MCF 10A (cell line): Measurements from ENCODE around the gene AUTS2. TPM values are rescaled to one million over a fixed set of nuclear protein-coding genes. Genes with fewer than 3 reads are reported as not detected.

Experiments used
- BruUV-seq: library from RNA; stranded (reverse); fragments of 400-500 nt; replicated peaks from 2 replicates; lab custom pipeline; 2021; lab: Mats Ljungman, UMichigan
- CTCF ChIA-PET: fragments of 300-600 bp; sonication (Branson Sonifier 250); formaldehyde crosslinking; extraction: SDS; loops from one replicate; lab custom pipeline; 2021; ENCODE audit warnings: antibody characterized with exemption, inconsistent platforms; lab: Yijun Ruan, JAX
- POLR2A ChIA-PET: fragments of 300-600, 350-650 bp; sonication (Branson Sonifier 250); formaldehyde crosslinking; extraction: SDS; loops from one replicate; lab custom pipeline; 2020; ENCODE audit warnings: antibody characterized with exemption, inconsistent platforms; lab: Yijun Ruan, JAX
- DNase-seq: peaks from one replicate; pipeline ENCODE4 v3.0.0-alpha.2; 2018; ENCODE audit not compliant: unreplicated experiment
- H3K27ac Mint-ChIP-seq: one replicate; pipeline ENCODE4 v1.8.0; 2022; ENCODE audit warnings: mild to moderate bottlenecking, low read depth, mixed read lengths; ENCODE audit not compliant: unreplicated experiment
- H3K27me3 Mint-ChIP-seq: one replicate; pipeline ENCODE4 v1.8.0; 2022; ENCODE audit warnings: mixed read lengths; ENCODE audit not compliant: insufficient read depth, unreplicated experiment
- H3K36me3 Mint-ChIP-seq: one replicate; pipeline ENCODE4 v1.8.0; 2022; ENCODE audit warnings: mild to moderate bottlenecking, moderate library complexity, mixed read lengths; ENCODE audit not compliant: insufficient read depth, unreplicated experiment
- H3K4me1 Mint-ChIP-seq: one replicate; pipeline ENCODE4 v1.8.0; 2022; ENCODE audit warnings: mixed read lengths; ENCODE audit not compliant: insufficient read depth, unreplicated experiment
- H3K4me3 Mint-ChIP-seq: one replicate; pipeline ENCODE4 v1.8.0; 2022; ENCODE audit warnings: mild to moderate bottlenecking, moderate library complexity, mixed read lengths; ENCODE audit not compliant: unreplicated experiment
- H3K9me3 Mint-ChIP-seq: one replicate; pipeline ENCODE4 v1.8.0; 2022; ENCODE audit warnings: mixed read lengths; ENCODE audit not compliant: unreplicated experiment
- intact Hi-C: fragments of 100-400 bp; cut with micrococcal nuclease; formaldehyde crosslinking; loops from 2 replicates; pipeline ENCODE4 v1.14.1; 2022
- total RNA-seq: library from RNA; stranded (reverse); gene quantifications from 2 replicates; pipeline ENCODE4 v1.2.3, GENCODE V29; 2022
- TF ChIP-seq, protein P1 (sequence below): fragments of 200-600 bp; IDR thresholded peaks from one replicate; pipeline ENCODE4 v1.8.0; 2022; ENCODE audit warnings: antibody characterized with exemption, mild to moderate bottlenecking; ENCODE audit not compliant: unreplicated experiment

AUTS2 gene
- total RNA-seq, 1 experiment from 2014 or later: 1.3 TPM

DNA sequence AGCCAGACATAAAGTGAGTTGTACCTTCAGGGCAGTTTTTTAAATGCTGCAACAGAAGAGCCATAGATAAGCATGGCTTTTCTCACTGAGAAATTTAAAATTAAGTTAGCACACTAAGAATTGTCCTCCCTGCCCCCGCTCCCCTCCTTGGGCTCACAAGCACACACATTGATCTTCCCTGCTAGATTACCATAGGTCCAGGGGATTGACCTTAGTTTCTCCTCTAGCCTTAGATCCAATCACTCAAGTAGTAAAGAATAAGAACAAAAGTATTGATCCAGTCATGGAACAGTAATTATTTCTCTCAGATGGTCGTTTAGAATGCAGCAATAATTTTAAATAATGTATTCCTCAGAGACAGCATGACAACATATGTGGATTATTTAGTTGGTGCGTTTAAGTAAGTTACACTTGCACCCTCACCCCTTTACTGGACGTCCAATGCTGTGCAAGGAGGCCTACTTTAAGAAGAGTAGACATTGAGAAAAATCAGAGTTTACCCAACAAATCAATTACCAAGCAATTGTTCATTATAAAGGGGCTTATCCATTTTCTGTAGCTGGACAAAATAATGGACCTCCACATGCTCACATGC is 850.1 kb downstream of the AUTS2 start:
- TF ChIP-seq, protein P1, sequence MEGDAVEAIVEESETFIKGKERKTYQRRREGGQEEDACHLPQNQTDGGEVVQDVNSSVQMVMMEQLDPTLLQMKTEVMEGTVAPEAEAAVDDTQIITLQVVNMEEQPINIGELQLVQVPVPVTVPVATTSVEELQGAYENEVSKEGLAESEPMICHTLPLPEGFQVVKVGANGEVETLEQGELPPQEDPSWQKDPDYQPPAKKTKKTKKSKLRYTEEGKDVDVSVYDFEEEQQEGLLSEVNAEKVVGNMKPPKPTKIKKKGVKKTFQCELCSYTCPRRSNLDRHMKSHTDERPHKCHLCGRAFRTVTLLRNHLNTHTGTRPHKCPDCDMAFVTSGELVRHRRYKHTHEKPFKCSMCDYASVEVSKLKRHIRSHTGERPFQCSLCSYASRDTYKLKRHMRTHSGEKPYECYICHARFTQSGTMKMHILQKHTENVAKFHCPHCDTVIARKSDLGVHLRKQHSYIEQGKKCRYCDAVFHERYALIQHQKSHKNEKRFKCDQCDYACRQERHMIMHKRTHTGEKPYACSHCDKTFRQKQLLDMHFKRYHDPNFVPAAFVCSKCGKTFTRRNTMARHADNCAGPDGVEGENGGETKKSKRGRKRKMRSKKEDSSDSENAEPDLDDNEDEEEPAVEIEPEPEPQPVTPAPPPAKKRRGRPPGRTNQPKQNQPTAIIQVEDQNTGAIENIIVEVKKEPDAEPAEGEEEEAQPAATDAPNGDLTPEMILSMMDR: no peak
- Mint-ChIP-seq H3K27me3 (no peaks in the 10 kb centered on the region), H3K9me3 (peaks cover 27% of the 10 kb centered on the region), H3K36me3 (no peaks in the 10 kb centered on the region), H3K27ac (no peak overlapping the region), H3K4me1 (no peaks in the 10 kb centered on the region), H3K4me3 (no peak overlapping the region)
- POLR2A ChIA-PET: no interaction called here
- no TSS peak for BruUV-seq
- CTCF ChIA-PET: interaction anchor here (0.6 kb wide), 1 partner anchor 332 kb away, joined by 3 read pairs; no protein-coding TSS in a partner anchor
- intact Hi-C loops: no loop called here
- DNase-seq: no peak

DNA sequence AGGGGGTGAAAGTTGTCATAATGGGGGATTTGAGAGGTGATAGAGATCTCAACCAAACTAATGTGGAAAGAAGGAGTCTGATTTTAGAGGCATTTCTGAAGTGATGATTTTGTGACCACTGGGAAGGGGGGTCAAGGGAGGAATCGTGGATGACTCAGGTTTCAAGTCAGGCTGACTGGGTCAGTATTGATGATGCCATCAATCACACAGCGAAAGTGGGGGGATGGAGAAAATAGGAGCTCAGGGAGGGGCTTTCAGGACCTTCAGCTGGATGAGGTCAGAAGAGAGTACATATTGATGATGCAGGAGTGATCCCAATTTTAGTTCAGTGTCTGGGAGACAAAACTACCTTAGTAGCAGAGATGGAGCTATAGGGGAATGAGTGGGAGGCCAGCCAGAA is 852.5 kb downstream of the AUTS2 start:
- POLR2A ChIA-PET: no interaction called here
- no peaks in the 10 kb centered on the region for H3K4me1 Mint-ChIP-seq

DNA sequence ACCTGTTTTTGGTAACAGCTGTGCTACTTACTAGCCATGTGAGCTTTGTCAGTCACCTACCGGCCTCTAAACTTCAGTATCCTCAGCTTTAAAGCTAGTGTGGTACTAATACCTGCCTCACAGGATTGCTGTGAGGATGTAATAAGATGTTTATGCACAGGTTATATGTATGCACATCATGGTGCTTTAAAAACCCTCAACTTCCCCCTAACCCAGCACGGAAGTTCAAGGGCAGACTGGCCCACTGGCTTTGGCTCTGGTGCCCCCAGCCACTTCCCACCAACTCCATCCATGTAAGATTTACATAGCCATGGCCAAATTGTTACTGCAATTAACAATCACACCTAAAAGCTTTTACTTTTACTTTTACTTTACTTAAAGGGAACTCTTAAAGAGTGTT is 857.6 kb downstream of the AUTS2 start:
- intact Hi-C loops: no loop called here
- BruUV-seq: no TSS peak
- H3K27me3 Mint-ChIP-seq: no peaks in the 10 kb centered on the region

More for the DNA sequence above, 852.5 kb downstream of the AUTS2 start:
- intact Hi-C loops: no loop called here
- CTCF ChIA-PET: no interaction called here
- Mint-ChIP-seq H3K27ac (no peak overlapping the region), H3K36me3 (no peaks in the 10 kb centered on the region), H3K27me3 (no peaks in the 10 kb centered on the region), H3K4me3 (no peak overlapping the region), H3K9me3 (peaks cover 25% of the 10 kb centered on the region)
- DNase-seq: no peak
- TF ChIP-seq, protein P1: no peak
- no TSS peak for BruUV-seq

DNA sequence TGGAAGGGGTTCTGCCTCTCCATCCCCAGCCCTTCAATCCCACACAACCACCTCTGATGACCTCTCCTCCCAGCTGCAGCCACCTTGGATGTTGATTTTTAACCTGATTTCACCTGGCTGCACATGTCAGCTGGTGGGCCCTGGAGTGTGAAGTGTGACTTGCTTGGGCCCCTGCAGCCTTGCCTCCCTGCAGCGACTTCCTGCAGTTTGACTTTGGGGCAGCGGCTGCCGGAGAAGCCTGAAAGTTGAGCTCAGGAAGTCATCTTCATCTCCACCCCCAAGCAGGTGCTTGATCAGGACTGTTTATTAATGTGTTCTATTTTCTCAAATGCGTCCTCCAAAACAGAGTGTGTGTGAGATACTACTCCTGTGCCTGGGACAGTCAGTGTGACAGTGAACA is 858.4 kb downstream of the AUTS2 start:
- POLR2A ChIA-PET: no interaction called here
- no peak for DNase-seq
- Mint-ChIP-seq H3K36me3 (no peaks in the 10 kb centered on the region), H3K27ac (no peak overlapping the region), H3K4me1 (no peaks in the 10 kb centered on the region), H3K9me3 (peaks cover 7% of the 10 kb centered on the region), H3K4me3 (no peak overlapping the region), H3K27me3 (no peaks in the 10 kb centered on the region)
- TF ChIP-seq, protein P1: no peak
- intact Hi-C loops: no loop called here
- no TSS peak for BruUV-seq
- CTCF ChIA-PET: no interaction called here

More for the DNA sequence above, 857.6 kb downstream of the AUTS2 start:
- ChIA-PET POLR2A (no interaction called here), CTCF (interaction anchor here (0.6 kb wide), 1 partner anchor 77 kb away, joined by 3 read pairs; no protein-coding TSS in a partner anchor)
- H3K36me3 Mint-ChIP-seq: no peaks in the 10 kb centered on the region
- H3K27ac Mint-ChIP-seq: no peak overlapping the region
- no peak for DNase-seq
- no peaks in the 10 kb centered on the region for H3K4me1 Mint-ChIP-seq
- H3K4me3 Mint-ChIP-seq: no peak overlapping the region
- H3K9me3 Mint-ChIP-seq: peaks cover 9% of the 10 kb centered on the region
- TF ChIP-seq, protein P1: no peak
